ENCODE measurements around the gene TSN. TPM values are rescaled to one million over a fixed set of nuclear protein-coding genes. Genes with fewer than 3 reads are reported as not detected.

The TSN gene
- total and polyA plus RNA-seq, 5 donors from 2014 or later = 61.9 to 99.4 (median 90.7) TPM

- Histone ChIP-seq H3K27me3 (ENCODE audit: control insufficient read depth, insufficient read depth, low read length) (peaks cover 4% of the 10 kb centered on the region), H3K4me3 (ENCODE audit: low read depth, low read length) (no peak overlapping the region), H3K9me3 (ENCODE audit: control insufficient read depth in 2 of 2, low read length in 2 of 2) (no peaks in the 10 kb centered on the region), H3K4me1 (ENCODE audit: control insufficient read depth, insufficient read depth, low read length, poor library complexity, severe bottlenecking) (no peaks in the 10 kb centered on the region), H3K27ac (ENCODE audit: insufficient read depth, low read length, poor library complexity, severe bottlenecking) (no peak overlapping the region), H3K36me3 (ENCODE audit: control insufficient read depth, insufficient read depth, low read length) (no peaks in the 10 kb centered on the region)
- no peaks in the 10 kb centered on the region for H3K9me3 Mint-ChIP-seq
- H3K27me3 Mint-ChIP-seq = peaks cover 22% of the 10 kb centered on the region
- no peaks in the 10 kb centered on the region for H3K36me3 Mint-ChIP-seq
- ATAC-seq (ENCODE audit: low read depth in 2 of 2) (no peak), DNase-seq (no peak)
- no peaks in the 10 kb centered on the region for H3K4me1 Mint-ChIP-seq
- no peak overlapping the region for H3K27ac Mint-ChIP-seq
- H3K4me3 Mint-ChIP-seq = no peak overlapping the region
Observed at GRCh38 chr2:121791290-121791689, 35.8 kb downstream of the TSN start.

- Mint-ChIP-seq H3K4me1 (no peaks in the 10 kb centered on the region), H3K9me3 (no peaks in the 10 kb centered on the region), H3K27me3 (peaks cover 22% of the 10 kb centered on the region), H3K36me3 (no peaks in the 10 kb centered on the region), H3K27ac (no peak overlapping the region), H3K4me3 (no peak overlapping the region)
- no peak for DNase-seq
- Histone ChIP-seq H3K4me3 (ENCODE audit: low read depth, low read length) (no peak overlapping the region), H3K36me3 (ENCODE audit: control insufficient read depth, insufficient read depth, low read length) (no peaks in the 10 kb centered on the region), H3K27ac (ENCODE audit: insufficient read depth, low read length, poor library complexity, severe bottlenecking) (no peak overlapping the region), H3K4me1 (ENCODE audit: control insufficient read depth, insufficient read depth, low read length, poor library complexity, severe bottlenecking) (no peaks in the 10 kb centered on the region), H3K9me3 (ENCODE audit: control insufficient read depth in 2 of 2, low read length in 2 of 2) (no peaks in the 10 kb centered on the region), H3K27me3 (ENCODE audit: control insufficient read depth, insufficient read depth, low read length) (peaks cover 4% of the 10 kb centered on the region)
- no peak for ATAC-seq (ENCODE audit: low read depth in 2 of 2)
Observed at GRCh38 chr2:121791801-121792221, 36.4 kb downstream of the TSN start.

- Mint-ChIP-seq H3K27me3 (peaks cover 13% of the 10 kb centered on the region), H3K9me3 (no peaks in the 10 kb centered on the region), H3K27ac (no peak overlapping the region), H3K4me1 (no peaks in the 10 kb centered on the region), H3K36me3 (no peaks in the 10 kb centered on the region), H3K4me3 (no peak overlapping the region)
- no peak overlapping the region for H3K27ac ChIP-seq (ENCODE audit: insufficient read depth, low read length, poor library complexity, severe bottlenecking)
- H3K27me3 ChIP-seq (ENCODE audit: control insufficient read depth, insufficient read depth, low read length) = peaks cover 8% of the 10 kb centered on the region
- DNase-seq (no peak), ATAC-seq (ENCODE audit: low read depth in 2 of 2) (no peak)
- H3K4me3 ChIP-seq (ENCODE audit: low read depth, low read length) = no peak overlapping the region
- no peaks in the 10 kb centered on the region for H3K9me3 ChIP-seq (ENCODE audit: control insufficient read depth in 2 of 2, low read length in 2 of 2)
- no peaks in the 10 kb centered on the region for H3K4me1 ChIP-seq (ENCODE audit: control insufficient read depth, insufficient read depth, low read length, poor library complexity, severe bottlenecking)
- H3K36me3 ChIP-seq (ENCODE audit: control insufficient read depth, insufficient read depth, low read length) = no peaks in the 10 kb centered on the region
Observed at GRCh38 chr2:121793816-121794215, 38.4 kb downstream of the TSN start.

GRCh38 chr2:121794233-121794632 is 38.8 kb downstream of the TSN start:
- Mint-ChIP-seq H3K4me3 (no peak overlapping the region), H3K4me1 (no peaks in the 10 kb centered on the region), H3K9me3 (no peaks in the 10 kb centered on the region), H3K27me3 (peaks cover 13% of the 10 kb centered on the region), H3K27ac (no peak overlapping the region), H3K36me3 (no peaks in the 10 kb centered on the region)
- Histone ChIP-seq H3K9me3 (ENCODE audit: control insufficient read depth in 2 of 2, low read length in 2 of 2) (no peaks in the 10 kb centered on the region), H3K4me1 (ENCODE audit: control insufficient read depth, insufficient read depth, low read length, poor library complexity, severe bottlenecking) (no peaks in the 10 kb centered on the region), H3K36me3 (ENCODE audit: control insufficient read depth, insufficient read depth, low read length) (no peaks in the 10 kb centered on the region), H3K27ac (ENCODE audit: insufficient read depth, low read length, poor library complexity, severe bottlenecking) (no peak overlapping the region), H3K27me3 (ENCODE audit: control insufficient read depth, insufficient read depth, low read length) (peaks cover 8% of the 10 kb centered on the region), H3K4me3 (ENCODE audit: low read depth, low read length) (no peak overlapping the region)
- DNase-seq (no peak), ATAC-seq (ENCODE audit: low read depth in 2 of 2) (no peak)

- H3K36me3 ChIP-seq (ENCODE audit: control insufficient read depth, insufficient read depth, low read length) = no peaks in the 10 kb centered on the region
- H3K4me3 ChIP-seq (ENCODE audit: low read depth, low read length) = no peak overlapping the region
- no peaks in the 10 kb centered on the region for H3K4me1 Mint-ChIP-seq
- ATAC-seq (ENCODE audit: low read depth in 2 of 2) (no peak), DNase-seq (no peak)
- peaks cover 11% of the 10 kb centered on the region for H3K27me3 Mint-ChIP-seq
- H3K27ac ChIP-seq (ENCODE audit: insufficient read depth, low read length, poor library complexity, severe bottlenecking) = no peak overlapping the region
- no peaks in the 10 kb centered on the region for H3K36me3 Mint-ChIP-seq
- H3K4me3 Mint-ChIP-seq = no peak overlapping the region
- H3K4me1 ChIP-seq (ENCODE audit: control insufficient read depth, insufficient read depth, low read length, poor library complexity, severe bottlenecking) = no peaks in the 10 kb centered on the region
- no peaks in the 10 kb centered on the region for H3K9me3 ChIP-seq (ENCODE audit: control insufficient read depth in 2 of 2, low read length in 2 of 2)
- H3K27ac Mint-ChIP-seq = no peak overlapping the region
- H3K9me3 Mint-ChIP-seq = peaks cover 0 to 8% (median 0%) of the 10 kb centered on the region in 7 donors
- H3K27me3 ChIP-seq (ENCODE audit: control insufficient read depth, insufficient read depth, low read length) = peaks cover 6% of the 10 kb centered on the region
Observed at GRCh38 chr2:121796239-121796638, 40.8 kb downstream of the TSN start.

GRCh38 chr2:121798617-121799016 is 43.2 kb downstream of the TSN start:
- no peaks in the 10 kb centered on the region for H3K36me3 ChIP-seq (ENCODE audit: control insufficient read depth, insufficient read depth, low read length)
- Mint-ChIP-seq H3K27ac (no peak overlapping the region), H3K36me3 (no peaks in the 10 kb centered on the region), H3K4me3 (no peak overlapping the region), H3K9me3 (peaks cover 0 to 18% (median 5%) of the 10 kb centered on the region in 7 donors), H3K27me3 (peaks cover 19% of the 10 kb centered on the region), H3K4me1 (no peaks in the 10 kb centered on the region)
- no peak overlapping the region for H3K4me3 ChIP-seq (ENCODE audit: low read depth, low read length)
- ATAC-seq (ENCODE audit: low read depth in 2 of 2) (no peak), DNase-seq (no peak)
- H3K27me3 ChIP-seq (ENCODE audit: control insufficient read depth, insufficient read depth, low read length) = peaks cover 6% of the 10 kb centered on the region
- peaks cover 0 to 6% of the 10 kb centered on the region in 2 experiments for H3K9me3 ChIP-seq (ENCODE audit: control insufficient read depth in 2 of 2, low read length in 2 of 2)
- H3K27ac ChIP-seq (ENCODE audit: insufficient read depth, low read length, poor library complexity, severe bottlenecking) = no peak overlapping the region
- H3K4me1 ChIP-seq (ENCODE audit: control insufficient read depth, insufficient read depth, low read length, poor library complexity, severe bottlenecking) = no peaks in the 10 kb centered on the region

GRCh38 chr2:121801916-121802315 is 46.5 kb downstream of the TSN start:
- H3K9me3 Mint-ChIP-seq = peaks cover 0 to 24% (median 6%) of the 10 kb centered on the region in 7 donors
- ATAC-seq (ENCODE audit: low read depth in 2 of 2) (no peak), DNase-seq (no peak)
- H3K27ac Mint-ChIP-seq = no peak overlapping the region
- Histone ChIP-seq H3K27me3 (ENCODE audit: control insufficient read depth, insufficient read depth, low read length) (peaks cover 9% of the 10 kb centered on the region), H3K4me3 (ENCODE audit: low read depth, low read length) (no peak overlapping the region), H3K9me3 (ENCODE audit: control insufficient read depth in 2 of 2, low read length in 2 of 2) (peaks cover 0 to 6% of the 10 kb centered on the region in 2 experiments), H3K27ac (ENCODE audit: insufficient read depth, low read length, poor library complexity, severe bottlenecking) (no peak overlapping the region), H3K36me3 (ENCODE audit: control insufficient read depth, insufficient read depth, low read length) (no peaks in the 10 kb centered on the region), H3K4me1 (ENCODE audit: control insufficient read depth, insufficient read depth, low read length, poor library complexity, severe bottlenecking) (no peaks in the 10 kb centered on the region)
- no peak overlapping the region for H3K4me3 Mint-ChIP-seq
- H3K36me3 Mint-ChIP-seq = no peaks in the 10 kb centered on the region
- H3K4me1 Mint-ChIP-seq = peaks cover 0 to 4% (median 0%) of the 10 kb centered on the region in 4 donors
- H3K27me3 Mint-ChIP-seq = peaks cover 40% of the 10 kb centered on the region

GRCh38 chr2:121803503-121803902 is 48.1 kb downstream of the TSN start:
- Histone ChIP-seq H3K27ac (ENCODE audit: insufficient read depth, low read length, poor library complexity, severe bottlenecking) (no peak overlapping the region), H3K4me1 (ENCODE audit: control insufficient read depth, insufficient read depth, low read length, poor library complexity, severe bottlenecking) (no peaks in the 10 kb centered on the region), H3K9me3 (ENCODE audit: control insufficient read depth in 2 of 2, low read length in 2 of 2) (peaks cover 0 to 6% of the 10 kb centered on the region in 2 experiments), H3K36me3 (ENCODE audit: control insufficient read depth, insufficient read depth, low read length) (no peaks in the 10 kb centered on the region), H3K4me3 (ENCODE audit: low read depth, low read length) (no peak overlapping the region), H3K27me3 (ENCODE audit: control insufficient read depth, insufficient read depth, low read length) (peaks cover 4% of the 10 kb centered on the region)
- DNase-seq (no peak), ATAC-seq (ENCODE audit: low read depth in 2 of 2) (no peak)
- Mint-ChIP-seq H3K4me3 (no peak overlapping the region), H3K27me3 (peaks cover 40% of the 10 kb centered on the region), H3K9me3 (peaks cover 0 to 24% (median 6%) of the 10 kb centered on the region in 7 donors), H3K36me3 (no peaks in the 10 kb centered on the region), H3K4me1 (peaks cover 0 to 4% (median 0%) of the 10 kb centered on the region in 4 donors), H3K27ac (no peak overlapping the region)

Measured in CD4-positive, CD25-positive, alpha-beta regulatory T cell (primary cell).